ENCODE results near the gene ENTPD6.

The ENTPD6 gene

GRCh38 chr20:25213566-25214425 is 18.3 kb downstream of the ENTPD6 start:
- 98% methylated on average over 21 of the region's 21 CpGs for WGBS
- peaks cover 75 to 85% of the 10 kb centered on the region in 2 experiments for H3K36me3 ChIP-seq (ENCODE audit: control insufficient read depth in 1 of 2, insufficient read depth in 2 of 2, low read depth in 1 of 2, low read length in 2 of 2)
- peaks cover 6% of the 10 kb centered on the region for H3K4me1 ChIP-seq (ENCODE audit: control insufficient read depth, insufficient read depth, low read depth, low read length)
- no peaks in the 10 kb centered on the region for H3K9me3 ChIP-seq (ENCODE audit: control insufficient read depth, low read length)
- DNase-seq, result no peak
- H3K27ac ChIP-seq (ENCODE audit: low read length, poor library complexity, severe bottlenecking), result no peak overlapping the region
- no peak overlapping the region for H3K18ac ChIP-seq (ENCODE audit: low read depth in 1 of 2, low read length in 2 of 2)
- no peak overlapping the region for H3K9ac ChIP-seq (ENCODE audit: low read length)
- no peak overlapping the region for H3K4me3 ChIP-seq (ENCODE audit: insufficient read depth in 1 of 2, low read depth in 1 of 2, low read length in 2 of 2)
- no peak overlapping the region for H2BK5ac ChIP-seq (ENCODE audit: low read depth, low read length, poor library complexity, severe bottlenecking)
- no peak overlapping the region for H2BK120ac ChIP-seq (ENCODE audit: low read depth, low read length)
- H2BK12ac ChIP-seq (ENCODE audit: low read length in 2 of 2), result no peak overlapping the region
- H3K14ac ChIP-seq (ENCODE audit: low read length in 2 of 2), result no peak overlapping the region
- no peaks in the 10 kb centered on the region for H3K27me3 ChIP-seq (ENCODE audit: control insufficient read depth in 1 of 2, insufficient read depth in 1 of 2, low read length in 2 of 2)
- H3K23ac ChIP-seq (ENCODE audit: low read length in 2 of 2), result no peak overlapping the region
- no peak overlapping the region for H2AK5ac ChIP-seq (ENCODE audit: low read length, severe bottlenecking)
- H2AFZ ChIP-seq (ENCODE audit: low read depth, low read length), result no peak overlapping the region
- H4K91ac ChIP-seq (ENCODE audit: low read length), result no peak overlapping the region
- H2BK15ac ChIP-seq (ENCODE audit: low read depth, poor library complexity, severe bottlenecking), result no peak overlapping the region
- H3K79me1 ChIP-seq (replicated peaks; ENCODE audit: low read length, poor library complexity, severe bottlenecking), result peaks cover 21% of the 10 kb centered on the region
- H3K4me2 ChIP-seq (ENCODE audit: low read length, poor library complexity, severe bottlenecking), result no peak overlapping the region
- no peak overlapping the region for H4K8ac ChIP-seq (ENCODE audit: low read length)
- no peak overlapping the region for H3K4ac ChIP-seq (ENCODE audit: low read depth in 1 of 2, low read length in 2 of 2)

GRCh38 chr20:25214426-25214790 is 18.9 kb downstream of the ENTPD6 start:
- H4K91ac ChIP-seq (ENCODE audit: low read length), result no peak overlapping the region
- H3K23ac ChIP-seq (ENCODE audit: low read length in 2 of 2), result no peak overlapping the region
- peaks cover 9% of the 10 kb centered on the region for H3K4me1 ChIP-seq (ENCODE audit: control insufficient read depth, insufficient read depth, low read depth, low read length)
- no peak overlapping the region for H3K14ac ChIP-seq (ENCODE audit: low read length in 2 of 2)
- H3K9ac ChIP-seq (ENCODE audit: low read length), result no peak overlapping the region
- no peak overlapping the region for H2AFZ ChIP-seq (ENCODE audit: low read depth, low read length)
- H2AK5ac ChIP-seq (ENCODE audit: low read length, severe bottlenecking), result no peak overlapping the region
- H3K79me1 ChIP-seq (replicated peaks; ENCODE audit: low read length, poor library complexity, severe bottlenecking), result peaks cover 21% of the 10 kb centered on the region
- DNase-seq, result no peak
- no peak overlapping the region for H3K4me2 ChIP-seq (ENCODE audit: low read length, poor library complexity, severe bottlenecking)
- no peak overlapping the region for H2BK5ac ChIP-seq (ENCODE audit: low read depth, low read length, poor library complexity, severe bottlenecking)
- H4K8ac ChIP-seq (ENCODE audit: low read length), result no peak overlapping the region
- no peak overlapping the region for H3K4me3 ChIP-seq (ENCODE audit: insufficient read depth in 1 of 2, low read depth in 1 of 2, low read length in 2 of 2)
- no peak overlapping the region for H2BK15ac ChIP-seq (ENCODE audit: low read depth, poor library complexity, severe bottlenecking)
- 94% methylated on average over 6 of the region's 7 CpGs for WGBS
- no peak overlapping the region for H3K4ac ChIP-seq (ENCODE audit: low read depth in 1 of 2, low read length in 2 of 2)
- peaks cover 77 to 90% of the 10 kb centered on the region in 2 experiments for H3K36me3 ChIP-seq (ENCODE audit: control insufficient read depth in 1 of 2, insufficient read depth in 2 of 2, low read depth in 1 of 2, low read length in 2 of 2)
- H3K27me3 ChIP-seq (ENCODE audit: control insufficient read depth in 1 of 2, insufficient read depth in 1 of 2, low read length in 2 of 2), result no peaks in the 10 kb centered on the region
- H3K27ac ChIP-seq (ENCODE audit: low read length, poor library complexity, severe bottlenecking), result no peak overlapping the region
- H3K18ac ChIP-seq (ENCODE audit: low read depth in 1 of 2, low read length in 2 of 2), result no peak overlapping the region
- H3K9me3 ChIP-seq (ENCODE audit: control insufficient read depth, low read length), result no peaks in the 10 kb centered on the region
- H2BK12ac ChIP-seq (ENCODE audit: low read length in 2 of 2), result no peak overlapping the region
- no peak overlapping the region for H2BK120ac ChIP-seq (ENCODE audit: low read depth, low read length)

- Histone ChIP-seq H3K14ac (ENCODE audit: low read length in 2 of 2) (no peak overlapping the region), H3K9ac (ENCODE audit: low read length) (no peak overlapping the region), H3K27ac (ENCODE audit: low read length, poor library complexity, severe bottlenecking) (no peak overlapping the region), H3K79me1 (replicated peaks; ENCODE audit: low read length, poor library complexity, severe bottlenecking) (peaks cover 18% of the 10 kb centered on the region), H4K8ac (ENCODE audit: low read length) (no peak overlapping the region), H3K23ac (ENCODE audit: low read length in 2 of 2) (no peak overlapping the region), H4K91ac (ENCODE audit: low read length) (no peak overlapping the region), H3K9me3 (ENCODE audit: control insufficient read depth, low read length) (no peaks in the 10 kb centered on the region), H2BK15ac (ENCODE audit: low read depth, poor library complexity, severe bottlenecking) (no peak overlapping the region), H3K4me3 (ENCODE audit: insufficient read depth in 1 of 2, low read depth in 1 of 2, low read length in 2 of 2) (no peak overlapping the region), H2BK5ac (ENCODE audit: low read depth, low read length, poor library complexity, severe bottlenecking) (no peak overlapping the region), H2AK5ac (ENCODE audit: low read length, severe bottlenecking) (no peak overlapping the region), H2BK120ac (ENCODE audit: low read depth, low read length) (no peak overlapping the region), H3K27me3 (ENCODE audit: control insufficient read depth in 1 of 2, insufficient read depth in 1 of 2, low read length in 2 of 2) (no peaks in the 10 kb centered on the region), H2AFZ (ENCODE audit: low read depth, low read length) (no peak overlapping the region), H3K4me1 (ENCODE audit: control insufficient read depth, insufficient read depth, low read depth, low read length) (peaks cover 12% of the 10 kb centered on the region), H3K18ac (ENCODE audit: low read depth in 1 of 2, low read length in 2 of 2) (no peak overlapping the region), H2BK12ac (ENCODE audit: low read length in 2 of 2) (no peak overlapping the region), H3K36me3 (ENCODE audit: control insufficient read depth in 1 of 2, insufficient read depth in 2 of 2, low read depth in 1 of 2, low read length in 2 of 2) (peaks cover 79 to 92% of the 10 kb centered on the region in 2 experiments), H3K4me2 (ENCODE audit: low read length, poor library complexity, severe bottlenecking) (no peak overlapping the region), H3K4ac (ENCODE audit: low read depth in 1 of 2, low read length in 2 of 2) (no peak overlapping the region)
- no peak for DNase-seq
- 96% methylated on average over 7 of the region's 7 CpGs for WGBS
Observed at GRCh38 chr20:25214819-25215218, 19.3 kb downstream of the ENTPD6 start.

GRCh38 chr20:25215521-25215920 is 20.0 kb downstream of the ENTPD6 start:
- WGBS, result 97% methylated on average over 10 of the region's 10 CpGs

More at GRCh38 chr20:25215521-25215920, 20.0 kb downstream of the ENTPD6 start:
- H4K91ac ChIP-seq (ENCODE audit: low read length), result no peak overlapping the region
- no peak overlapping the region for H2AK5ac ChIP-seq (ENCODE audit: low read length, severe bottlenecking)
- H3K79me1 ChIP-seq (replicated peaks; ENCODE audit: low read length, poor library complexity, severe bottlenecking), result peaks cover 14% of the 10 kb centered on the region
- H3K4me2 ChIP-seq (ENCODE audit: low read length, poor library complexity, severe bottlenecking), result no peak overlapping the region
- H3K27me3 ChIP-seq (ENCODE audit: control insufficient read depth in 1 of 2, insufficient read depth in 1 of 2, low read length in 2 of 2), result no peaks in the 10 kb centered on the region
- H4K8ac ChIP-seq (ENCODE audit: low read length), result no peak overlapping the region
- H3K4ac ChIP-seq (ENCODE audit: low read depth in 1 of 2, low read length in 2 of 2), result no peak overlapping the region
- H2BK12ac ChIP-seq (ENCODE audit: low read length in 2 of 2), result no peak overlapping the region
- no peak overlapping the region for H3K27ac ChIP-seq (ENCODE audit: low read length, poor library complexity, severe bottlenecking)
- no peak overlapping the region for H2AFZ ChIP-seq (ENCODE audit: low read depth, low read length)
- H2BK15ac ChIP-seq (ENCODE audit: low read depth, poor library complexity, severe bottlenecking), result no peak overlapping the region
- no peak overlapping the region for H3K14ac ChIP-seq (ENCODE audit: low read length in 2 of 2)
- H2BK5ac ChIP-seq (ENCODE audit: low read depth, low read length, poor library complexity, severe bottlenecking), result no peak overlapping the region
- H3K4me1 ChIP-seq (ENCODE audit: control insufficient read depth, insufficient read depth, low read depth, low read length), result peaks cover 19% of the 10 kb centered on the region
- H3K36me3 ChIP-seq (ENCODE audit: control insufficient read depth in 1 of 2, insufficient read depth in 2 of 2, low read depth in 1 of 2, low read length in 2 of 2), result peaks cover 76 to 87% of the 10 kb centered on the region in 2 experiments
- no peak overlapping the region for H3K18ac ChIP-seq (ENCODE audit: low read depth in 1 of 2, low read length in 2 of 2)
- no peak overlapping the region for H3K9ac ChIP-seq (ENCODE audit: low read length)
- H3K4me3 ChIP-seq (ENCODE audit: insufficient read depth in 1 of 2, low read depth in 1 of 2, low read length in 2 of 2), result no peak overlapping the region
- H3K23ac ChIP-seq (ENCODE audit: low read length in 2 of 2), result no peak overlapping the region
- no peak overlapping the region for H2BK120ac ChIP-seq (ENCODE audit: low read depth, low read length)
- no peaks in the 10 kb centered on the region for H3K9me3 ChIP-seq (ENCODE audit: control insufficient read depth, low read length)
- DNase-seq, result no peak
